Lung (tissue), 12 donors: ENCODE data around the gene DUSP9. TPM values are rescaled to one million over a fixed set of nuclear protein-coding genes. Genes with fewer than 3 reads are reported as not detected.

ENCODE experiments used
- ATAC-seq: fragments of 200-7000 bp; cut with Tn5 transposase; one replicate; pipeline ENCODE4 v1.9.1; 2020; ENCODE audit warnings: moderate number of reproducible peaks; ENCODE audit not compliant: insufficient read depth, low FRiP score
- DNase-seq, 3 donors: peaks; one replicate each; pipeline ENCODE4 v3.0.0-alpha.2; 2013 to 2017
- H3K27ac ChIP-seq, 2 donors: one replicate each; pipeline ENCODE4 v1.5.1; 2013; ENCODE audit warnings: mild to moderate bottlenecking in 2 of 2, moderate library complexity in 2 of 2, control low read depth in 1 of 2, inconsistent platforms in 1 of 2, low read depth in 1 of 2, low read length in 1 of 2
- H3K27me3 ChIP-seq, 3 donors: one replicate each; pipeline ENCODE4 v1.5.1; 2013; ENCODE audit warnings: low read length in 2 of 3; ENCODE audit not compliant: control insufficient read depth in 3 of 3, insufficient read depth in 3 of 3
- H3K36me3 ChIP-seq, 4 donors: one replicate each; pipeline ENCODE4 v1.5.1; 2013; ENCODE audit warnings: low read length in 4 of 4, mild to moderate bottlenecking in 1 of 4, moderate library complexity in 1 of 4; ENCODE audit not compliant: control insufficient read depth in 4 of 4, insufficient read depth in 4 of 4
- H3K4me1 ChIP-seq, 5 donors: one replicate each; pipeline ENCODE4 v1.5.1; 2013; ENCODE audit warnings: low read length in 5 of 5, mild to moderate bottlenecking in 2 of 5, moderate library complexity in 1 of 5; ENCODE audit not compliant: control insufficient read depth in 5 of 5, insufficient read depth in 5 of 5
- H3K4me3 ChIP-seq: one replicate; pipeline ENCODE4 v1.5.1; 2013; ENCODE audit warnings: mild to moderate bottlenecking, control low read depth, moderate library complexity
- H3K9ac ChIP-seq, 2 donors: one replicate each; pipeline ENCODE4 v1.5.1; 2013; ENCODE audit warnings: low read length in 2 of 2, control low read depth in 1 of 2; ENCODE audit not compliant: insufficient read depth in 1 of 2
- H3K9me3 ChIP-seq, 4 donors: one replicate each; pipeline ENCODE4 v1.5.1; 2013; ENCODE audit warnings: low read length in 3 of 4, mild to moderate bottlenecking in 1 of 4, moderate library complexity in 1 of 4; ENCODE audit not compliant: control insufficient read depth in 4 of 4, insufficient read depth in 3 of 4
- CTCF ChIP-seq: IDR thresholded peaks from 2 replicates; pipeline ENCODE4 v1.5.1; 2012; ENCODE audit warnings: mild to moderate bottlenecking; ENCODE audit errors: control extremely low read depth, extremely low read depth
- WGBS, 2 donors: extraction: QIAGEN DNeasy Blood & Tissue Kit; methylation state at CpG; one replicate each; pipeline ENCODE4 v1.1.7; 2013; 5-methylcytosine and 5-hydroxymethylcytosine counted together
- polyA plus RNA-seq, 2 donors: library from polyadenylated mRNA; stranded (reverse); fragments of 200-250 nt; gene quantifications; one replicate each; pipeline ENCODE4 v1.2.1, GENCODE V29; 2013
- total RNA-seq, 2 donors: library from RNA; depleted of rRNA in 1 of 2; stranded (reverse); fragments of >200 nt in 1 of 2; gene quantifications; one replicate each; pipeline ENCODE4 v1.2.1, GENCODE V29; 2014 to 2021
- donor health status: control.
- donor health status: control.
- donor health status: Bipolar disorder and iron deficiency.
- donor health status: healthy.
- donor health status: DM: yes; HTN: yes; CAD: no.

The DUSP9 gene
- total and polyA plus RNA-seq, 4 donors, result 0.10 to 0.55 (median 0.23) TPM

DNA sequence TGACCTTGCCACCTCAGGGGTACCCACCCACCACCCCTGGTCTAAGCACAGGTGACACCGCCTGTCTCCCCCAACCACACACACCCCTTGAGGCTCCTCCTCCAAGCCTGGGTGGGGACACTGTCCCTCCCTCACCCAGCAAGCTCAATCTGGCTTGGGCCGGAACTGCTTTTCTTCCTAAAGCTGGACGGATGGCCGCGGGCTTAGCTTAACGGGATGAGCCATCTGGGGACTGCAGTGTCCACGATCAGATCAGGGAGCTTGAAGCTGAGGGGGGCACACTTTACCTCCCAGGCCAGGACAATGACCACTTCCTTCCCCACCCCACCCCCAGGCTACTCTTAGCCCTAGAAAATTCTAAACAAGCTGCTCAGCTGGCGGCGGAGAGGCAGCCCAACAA lies 39.7 kb downstream of the DUSP9 start:
- H3K9me3 ChIP-seq, result peaks cover 0 to 3% (median 1%) of the 10 kb centered on the region in 4 donors
- DNase-seq (peak in 2 of 3 donors; percentile 22 to 40), ATAC-seq (no peak)
- H3K4me1 ChIP-seq, result no peaks in the 10 kb centered on the region
- no peak overlapping the region for H3K4me3 ChIP-seq
- H3K27me3 ChIP-seq, result no peaks in the 10 kb centered on the region
- no peak overlapping the region for H3K27ac ChIP-seq
- WGBS, 2 donors, result 51 to 52% methylated on average over 7 to 9 of the region's 9 CpGs
- H3K36me3 ChIP-seq, result no peaks in the 10 kb centered on the region
- TF ChIP-seq CTCF, result no peak
- H3K9ac ChIP-seq, result no peak overlapping the region

- WGBS, 2 donors, result 0 to 31% methylated on average over 10 to 64 of the region's 66 CpGs
- Histone ChIP-seq H3K36me3 (no peaks in the 10 kb centered on the region), H3K27ac (peak within 1 kb of the TSS in 1 of 2 donors; percentile 88), H3K9ac (no peak within 1 kb of the TSS), H3K4me1 (no peaks in the 10 kb centered on the region), H3K27me3 (no peaks in the 10 kb centered on the region), H3K9me3 (peaks cover 0 to 3% (median 1%) of the 10 kb centered on the region in 4 donors), H3K4me3 (peak within 1 kb of the TSS; percentile 20)
- ATAC-seq, result peak; percentile 32
- DNase-seq, result peak; percentile 73 to 85 (median 81)
- no peak for TF ChIP-seq CTCF
Observed at GRCh38 chrX:153687121-153688039, 40.4 kb downstream of the DUSP9 start, which contains the start of gene SLC6A8. Gene SLC6A8, plus strand, starts transcription at chrX:153687926. Its CDS starts 649 bp downstream, at chrX:153688575.

DNA sequence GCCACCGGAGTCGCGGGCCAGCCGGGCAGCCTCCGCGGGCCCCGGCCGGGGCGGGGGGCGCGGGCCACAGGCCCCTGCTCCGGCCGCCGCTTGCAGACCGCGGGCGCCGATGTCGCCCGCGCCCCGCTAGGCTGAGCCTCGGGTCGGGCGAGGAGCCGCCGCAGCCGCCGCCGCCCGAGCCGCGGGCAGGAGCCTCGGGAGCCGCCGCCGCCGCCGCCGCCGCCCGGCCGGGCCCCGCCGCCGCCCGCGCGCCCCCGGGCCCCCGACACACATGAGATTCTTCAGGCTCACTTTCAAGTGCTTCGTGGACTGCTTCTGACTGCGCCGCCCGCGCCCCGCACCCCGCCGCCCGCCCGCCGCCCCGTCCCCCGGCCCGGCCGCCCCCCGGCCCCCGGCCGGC lies 41.1 kb downstream of the DUSP9 start:
- Histone ChIP-seq H3K36me3 (no peaks in the 10 kb centered on the region), H3K9me3 (peaks cover 0 to 3% (median 1%) of the 10 kb centered on the region in 4 donors), H3K27me3 (no peaks in the 10 kb centered on the region), H3K9ac (no peak overlapping the region), H3K4me1 (no peaks in the 10 kb centered on the region), H3K4me3 (peak overlapping the region; percentile 2), H3K27ac (peak overlapping the region in 1 of 2 donors; percentile 49)
- no peak for DNase-seq
- ATAC-seq, result no peak
- whole genome bisulfite sequencing, 2 donors, result 39% methylated on average over 68 of the region's 69 CpGs; no CpG with 5 or more reads in 1 of the 2 donors
- no peak for TF ChIP-seq CTCF
